DOHH2 (cell line): ENCODE measurements around the gene FAM219B.
"Not testable (repeated sequence)": the region's sequence is repeated elsewhere in the genome, so short reads cannot be mapped to it uniquely, and the experiment has no call there.

ENCODE experiments used
- H3F3A ChIP-seq: fragments of 200-600 bp; sonication (generic), shearing (Covaris generic); 2 replicates; pipeline ENCODE4 v1.6.0; 2016; ENCODE audit warnings: antibody characterized with exemption, mild to moderate bottlenecking; ENCODE audit not compliant: control insufficient read depth, insufficient read depth
- H3K27ac ChIP-seq: fragments of 200-600 bp; sonication (generic); 2 replicates; pipeline ENCODE4 v1.5.1; 2014; ENCODE audit warnings: low read depth, mild to moderate bottlenecking, low read length, moderate library complexity
- H3K27me3 ChIP-seq: fragments of 200-600 bp; sonication (generic); 2 replicates; pipeline ENCODE4 v1.6.1; 2014; ENCODE audit warnings: mild to moderate bottlenecking, low read length, mixed read lengths; ENCODE audit not compliant: control insufficient read depth
- H3K36me3 ChIP-seq: fragments of 200-600 bp; sonication (generic); 2 replicates; pipeline ENCODE4 v1.6.1; 2014; ENCODE audit warnings: mild to moderate bottlenecking, low read length, moderate library complexity, mixed read lengths; ENCODE audit not compliant: control insufficient read depth
- H3K4me1 ChIP-seq: fragments of 200-600 bp; sonication (generic); 2 replicates; pipeline ENCODE4 v1.6.1; 2014; ENCODE audit warnings: mild to moderate bottlenecking, low read length, mixed read lengths; ENCODE audit not compliant: control insufficient read depth
- H3K4me2 ChIP-seq: fragments of 200-600 bp; sonication (generic); 2 replicates; pipeline ENCODE4 v1.6.0; 2014; ENCODE audit warnings: mild to moderate bottlenecking, low read length, moderate library complexity
- H3K4me3 ChIP-seq: fragments of 200-600 bp; sonication (generic); 2 replicates; pipeline ENCODE4 v1.5.1; 2014; ENCODE audit warnings: mild to moderate bottlenecking, low read length, mixed read lengths
- H3K79me2 ChIP-seq: fragments of 200-600 bp; sonication (generic); 2 replicates; pipeline ENCODE4 v1.6.1; 2014; ENCODE audit warnings: mild to moderate bottlenecking, low read length, mixed read lengths; ENCODE audit not compliant: control insufficient read depth
- H3K9me2 ChIP-seq: fragments of 200-600 bp; sonication (generic); replicated peaks from 2 replicates; pipeline ENCODE4 v1.6.1; 2014; ENCODE audit warnings: mild to moderate bottlenecking, low read length, mixed read lengths; ENCODE audit not compliant: control insufficient read depth
- H3K9me3 ChIP-seq: fragments of 200-600 bp; sonication (generic); 2 replicates; pipeline ENCODE4 v1.6.1; 2014; ENCODE audit warnings: antibody characterized with exemption, low read length, mixed read lengths; ENCODE audit not compliant: control insufficient read depth, insufficient read depth
- H4K20me1 ChIP-seq: fragments of 200-600 bp; sonication (generic); 2 replicates; pipeline ENCODE4 v1.6.0; 2014; ENCODE audit warnings: low read depth, mild to moderate bottlenecking, antibody characterized with exemption, low read length, moderate library complexity; ENCODE audit not compliant: control insufficient read depth, insufficient read depth
- EZH2phosphoT487 ChIP-seq: fragments of 200-600 bp; sonication (generic); IDR thresholded peaks from 2 replicates; pipeline ENCODE4 v1.6.1; 2017; ENCODE audit warnings: borderline replicate concordance, mild to moderate bottlenecking, antibody characterized with exemption, low read length, moderate library complexity, mixed read lengths
- TF ChIP-seq, protein P1 (sequence below): fragments of 200-600 bp; sonication (generic); IDR thresholded peaks from one replicate; pipeline ENCODE4 v1.5.1; 2014; ENCODE audit warnings: antibody characterized with exemption, mild to moderate bottlenecking, low read depth, low read length; ENCODE audit not compliant: poor library complexity, severe bottlenecking

FAM219B gene

DNA sequence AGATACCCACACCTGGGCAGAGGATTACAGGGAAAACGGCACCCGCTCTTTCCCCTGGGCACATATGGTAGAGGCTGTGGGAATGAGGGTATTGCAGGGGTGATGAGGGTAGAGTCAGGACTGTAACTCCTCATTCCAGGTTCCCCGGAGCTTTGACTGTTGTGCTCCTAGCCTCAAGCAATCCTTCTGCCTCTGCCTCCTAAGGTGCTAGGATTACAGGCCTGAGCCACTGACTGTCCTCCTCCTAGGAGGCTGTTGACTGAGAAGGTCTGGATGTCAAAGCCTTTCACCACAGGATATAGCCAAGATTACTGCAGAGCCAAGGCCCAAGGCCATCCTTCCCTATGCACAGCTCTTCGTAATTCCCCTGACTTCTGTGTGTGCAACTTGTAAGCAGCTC, 17.9 kb downstream of the FAM219B start:
- H3K27ac ChIP-seq: no peak overlapping the region

DNA sequence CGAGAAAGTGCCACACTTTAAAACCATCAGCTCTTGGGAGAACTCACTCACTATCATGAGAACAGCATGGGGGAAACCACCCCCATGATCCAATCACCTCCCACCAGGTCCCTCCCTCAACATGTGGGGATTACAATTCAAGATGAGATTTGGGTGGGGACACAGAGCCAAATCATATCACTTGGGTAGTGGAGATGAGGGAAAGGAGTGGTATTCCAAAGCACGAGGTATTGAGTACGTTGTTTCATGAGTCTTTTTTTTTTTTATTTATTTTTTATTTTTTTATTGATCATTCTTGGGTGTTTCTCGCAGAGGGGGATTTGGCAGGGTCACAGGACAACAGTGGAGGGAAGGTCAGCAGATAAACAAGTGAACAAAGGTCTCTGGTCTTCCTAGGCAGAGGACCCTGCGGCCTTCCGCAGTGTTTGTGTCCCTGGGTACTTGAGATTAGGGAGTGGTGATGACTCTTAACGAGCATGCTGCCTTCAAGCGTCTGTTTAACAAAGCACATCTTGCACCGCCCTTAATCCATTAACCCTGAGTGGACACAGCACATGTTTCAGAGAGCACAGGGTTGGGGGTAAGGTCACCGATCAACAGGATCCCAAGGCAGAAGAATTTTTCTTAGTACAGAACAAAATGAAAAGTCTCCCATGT, 19.0 kb downstream of the FAM219B start:
- peaks cover 17% of the 10 kb centered on the region for H3K36me3 ChIP-seq
- not testable (repeated sequence) for H3K9me2 ChIP-seq, H3K9me3 ChIP-seq, H3K27ac ChIP-seq, H3K27me3 ChIP-seq, H3K4me2 ChIP-seq, H3K4me3 ChIP-seq, H4K20me1 ChIP-seq, H3F3A ChIP-seq
- peaks cover 29% of the 10 kb centered on the region for H3K4me1 ChIP-seq
- peaks cover 14% of the 10 kb centered on the region for H3K79me2 ChIP-seq

More for the DNA sequence above, 17.9 kb downstream of the FAM219B start:
- Histone ChIP-seq H3K4me3 (no peak overlapping the region), H3K27me3 (no peaks in the 10 kb centered on the region), H3K4me1 (peaks cover 34% of the 10 kb centered on the region), H3F3A (no peaks in the 10 kb centered on the region), H4K20me1 (no peaks in the 10 kb centered on the region), H3K4me2 (no peak overlapping the region), H3K9me2 (no peaks in the 10 kb centered on the region), H3K9me3 (no peaks in the 10 kb centered on the region), H3K36me3 (peaks cover 28% of the 10 kb centered on the region), H3K79me2 (peaks cover 14% of the 10 kb centered on the region)
- no peak for TF ChIP-seq EZH2phosphoT487
- TF ChIP-seq, protein P1, sequence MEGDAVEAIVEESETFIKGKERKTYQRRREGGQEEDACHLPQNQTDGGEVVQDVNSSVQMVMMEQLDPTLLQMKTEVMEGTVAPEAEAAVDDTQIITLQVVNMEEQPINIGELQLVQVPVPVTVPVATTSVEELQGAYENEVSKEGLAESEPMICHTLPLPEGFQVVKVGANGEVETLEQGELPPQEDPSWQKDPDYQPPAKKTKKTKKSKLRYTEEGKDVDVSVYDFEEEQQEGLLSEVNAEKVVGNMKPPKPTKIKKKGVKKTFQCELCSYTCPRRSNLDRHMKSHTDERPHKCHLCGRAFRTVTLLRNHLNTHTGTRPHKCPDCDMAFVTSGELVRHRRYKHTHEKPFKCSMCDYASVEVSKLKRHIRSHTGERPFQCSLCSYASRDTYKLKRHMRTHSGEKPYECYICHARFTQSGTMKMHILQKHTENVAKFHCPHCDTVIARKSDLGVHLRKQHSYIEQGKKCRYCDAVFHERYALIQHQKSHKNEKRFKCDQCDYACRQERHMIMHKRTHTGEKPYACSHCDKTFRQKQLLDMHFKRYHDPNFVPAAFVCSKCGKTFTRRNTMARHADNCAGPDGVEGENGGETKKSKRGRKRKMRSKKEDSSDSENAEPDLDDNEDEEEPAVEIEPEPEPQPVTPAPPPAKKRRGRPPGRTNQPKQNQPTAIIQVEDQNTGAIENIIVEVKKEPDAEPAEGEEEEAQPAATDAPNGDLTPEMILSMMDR: no peak

DNA sequence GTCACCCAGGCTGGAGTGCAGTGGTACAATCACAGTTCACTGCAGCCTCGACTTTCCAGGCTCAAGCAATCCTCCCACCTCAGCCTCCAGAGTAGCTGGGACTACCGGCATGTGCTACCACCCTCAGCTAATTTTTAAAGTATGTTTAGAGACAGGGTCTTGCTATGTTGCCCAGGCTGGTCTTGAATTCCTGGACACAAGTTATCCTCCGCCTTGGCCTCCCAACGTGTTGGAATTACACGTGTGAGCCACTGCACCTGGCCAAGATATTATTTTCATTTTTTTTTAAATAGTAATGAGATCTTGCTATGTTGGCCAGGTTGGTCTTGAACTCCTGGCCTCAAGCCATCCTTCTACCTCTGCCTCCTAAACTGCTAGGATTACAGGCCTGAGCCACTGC, 21.2 kb downstream of the FAM219B start:
- no peaks in the 10 kb centered on the region for H3K9me2 ChIP-seq
- H3K36me3 ChIP-seq: no peaks in the 10 kb centered on the region; the same call in 1 of the 2 replicates
- H3K27ac ChIP-seq: no peak overlapping the region
- no peaks in the 10 kb centered on the region for H4K20me1 ChIP-seq
- no peaks in the 10 kb centered on the region for H3F3A ChIP-seq
- TF ChIP-seq EZH2phosphoT487: no peak
- TF ChIP-seq, protein P1: no peak
- H3K27me3 ChIP-seq: no peaks in the 10 kb centered on the region
- H3K4me3 ChIP-seq: no peak overlapping the region
- peaks cover 15% of the 10 kb centered on the region for H3K4me1 ChIP-seq
- H3K79me2 ChIP-seq: peaks cover 6% of the 10 kb centered on the region
- H3K9me3 ChIP-seq: peaks cover 15% of the 10 kb centered on the region
- no peak overlapping the region for H3K4me2 ChIP-seq

DNA sequence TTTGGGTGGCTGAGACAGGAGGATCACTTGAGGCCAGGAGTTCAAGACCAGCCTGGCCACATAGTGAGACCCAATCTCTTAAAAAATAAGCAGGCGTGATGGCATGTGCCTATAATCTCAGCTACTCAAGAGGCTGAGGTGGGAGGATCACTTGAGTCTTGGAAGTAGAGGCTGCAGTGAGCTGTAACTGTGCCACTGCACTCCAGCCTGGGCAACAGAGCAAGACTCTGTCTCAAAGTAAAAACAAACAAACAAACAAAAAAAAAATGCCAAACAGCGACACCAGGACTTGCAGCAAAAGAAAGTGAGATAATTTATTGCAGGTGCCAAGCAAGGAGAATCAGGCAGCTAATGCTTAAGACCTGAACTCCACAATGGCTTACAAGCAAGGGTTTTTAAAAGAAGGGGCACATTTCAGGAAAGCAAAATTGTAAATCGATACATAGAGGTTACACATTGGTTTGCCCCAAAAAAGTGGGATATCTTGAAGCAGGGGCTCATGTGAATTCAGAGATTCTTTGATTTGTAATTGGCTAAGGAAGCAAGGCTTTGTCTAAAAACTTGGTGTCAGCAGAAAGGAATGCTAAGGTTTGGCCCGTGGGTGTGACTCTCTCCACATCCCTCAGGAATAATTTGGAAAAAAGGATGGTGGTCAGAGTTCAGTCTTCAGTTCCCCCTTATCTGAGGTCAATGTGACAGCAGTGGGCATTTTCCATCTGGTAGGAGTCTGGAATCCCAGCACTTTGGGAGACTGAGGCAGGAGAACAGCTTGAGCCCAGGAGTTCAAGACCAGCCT, 22.0 kb downstream of the FAM219B start:
- Histone ChIP-seq H3K9me3 (peaks cover 15% of the 10 kb centered on the region), H3K9me2 (no peaks in the 10 kb centered on the region), H3K36me3 (no peaks in the 10 kb centered on the region), H3K27ac (no peak overlapping the region), H3K79me2 (no peaks in the 10 kb centered on the region), H4K20me1 (no peaks in the 10 kb centered on the region), H3K4me2 (0 out of 2 replicates have a peak overlapping the region, but pooled peaks have one; percentile 16), H3F3A (no peaks in the 10 kb centered on the region), H3K27me3 (no peaks in the 10 kb centered on the region), H3K4me3 (no peak overlapping the region), H3K4me1 (peaks cover 12% of the 10 kb centered on the region)
- TF ChIP-seq EZH2phosphoT487: no peak
- TF ChIP-seq, protein P1: no peak
